ENCODE measurements around the gene TRPT1. TPM values are rescaled to one million over a fixed set of nuclear protein-coding genes. Genes with fewer than 3 reads are reported as not detected.

Gene TRPT1
- total and polyA plus RNA-seq, 2 experiments from 2014 or later = 36.9 to 52.2 TPM

GRCh38 chr11:64250415-64251015, 24.5 kb upstream of the TRPT1 start (continued):
- TF ChIP-seq ZNF331 (CRISPR knock-in tag; IDR thresholded peaks at IDR 0.05; ENCODE audit: low read depth) (no peak), STAT1 (IDR thresholded peaks at IDR 0.05; ENCODE audit: unreplicated experiment) (no peak), JUNB (IDR thresholded peaks at IDR 0.05; ENCODE audit: unreplicated experiment) (no peak), ZNF114 (CRISPR knock-in tag; IDR thresholded peaks at IDR 0.05) (no peak), CREB1 (CRISPR knock-in tag; IDR thresholded peaks at IDR 0.05; ENCODE audit: low read depth) (no peak), REST (IDR thresholded peaks at IDR 0.05; ENCODE audit: unreplicated experiment) (no peak), POLR2AphosphoS5 (IDR thresholded peaks at IDR 0.05; ENCODE audit: low read depth) (no peak; the same call in 1 of the 2 replicates)

GRCh38 chr11:64249563-64250414, 23.8 kb upstream of the TRPT1 start:
- H3K27me3 ChIP-seq (ENCODE audit: insufficient read depth) = no peaks in the 10 kb centered on the region
- H3K36me3 Mint-ChIP-seq (ENCODE audit: low read depth) = peaks cover 8% of the 10 kb centered on the region; the same call in 2 of the 3 replicates
- DNase-seq (ENCODE audit: low spot score) (peak; percentile 78), ATAC-seq (peak; percentile 3)
- H3K4me1 ChIP-seq (ENCODE audit: insufficient read depth) = peaks cover 32% of the 10 kb centered on the region
- no peaks in the 10 kb centered on the region; the same call in none of the 2 replicates for H4K20me1 ChIP-seq (replicated peaks; ENCODE audit: insufficient read depth)
- peaks cover 33% of the 10 kb centered on the region for H3K79me2 ChIP-seq (replicated peaks; ENCODE audit: insufficient read depth)
- no peaks in the 10 kb centered on the region for H3K9me3 Mint-ChIP-seq
- peak overlapping the region; percentile 88 for H3K4me3 Mint-ChIP-seq
- peaks cover 39% of the 10 kb centered on the region for H3K4me1 Mint-ChIP-seq
- H3K27ac ChIP-seq (ENCODE audit: low read depth) = peak overlapping the region; percentile 96
- no peak overlapping the region for H2AFZ ChIP-seq
- no peaks in the 10 kb centered on the region for H3K36me3 ChIP-seq (ENCODE audit: insufficient read depth)
- peak overlapping the region; percentile 100 for H3K4me2 ChIP-seq
- H3K4me3 ChIP-seq = peak overlapping the region; percentile 100
- peaks cover 38% of the 10 kb centered on the region for H3F3A ChIP-seq (replicated peaks; ENCODE audit: low read depth)
- H3K27me3 Mint-ChIP-seq (ENCODE audit: insufficient read depth, low read depth, poor library complexity) = peaks cover 34% of the 10 kb centered on the region
- no peaks in the 10 kb centered on the region for H3K9me2 ChIP-seq (ENCODE audit: insufficient read depth)
- H3K27ac Mint-ChIP-seq = peak overlapping the region; percentile 94
- TF ChIP-seq ETS1 (IDR thresholded peaks at IDR 0.05) (peak; percentile 50; the same call in 1 of the 2 replicates), POLR2AphosphoS5 (IDR thresholded peaks at IDR 0.05; ENCODE audit: low read depth) (peak; percentile 21; the same call in 1 of the 2 replicates), EZH2 (IDR thresholded peaks at IDR 0.05; ENCODE audit: low read depth, unreplicated experiment) (no peak), REST (IDR thresholded peaks at IDR 0.05; ENCODE audit: unreplicated experiment) (no peak), EZH2phosphoT487 (IDR thresholded peaks at IDR 0.05; ENCODE audit: unreplicated experiment) (no peak)
